HepG2 (cell line): ENCODE results near the gene AGAP1. TPM values are rescaled to one million over a fixed set of nuclear protein-coding genes. Genes with fewer than 3 reads are reported as not detected.
A peak's percentile ranks its signal among the peaks of the same experiment; 100 is the strongest.

Experiments used
- ATAC-seq: fragments of 200-7000 bp; cut with Tn5 transposase; 3 replicates; pipeline ENCODE4 v1.9.1; 2020; ENCODE audit warnings: mild to moderate bottlenecking, moderate library complexity
- BruUV-seq: library from RNA; stranded (reverse); fragments of 400-500 nt; replicated peaks from 2 replicates; lab custom pipeline; 2021; lab: Mats Ljungman, UMichigan
- CTCF ChIA-PET: fragments of 300-600 bp; formaldehyde crosslinking; extraction: SDS; loops from one replicate; lab custom pipeline; 2021; ENCODE audit warnings: low total read pairs, inconsistent platforms, low intra/inter-chr PET ratio; lab: Yijun Ruan, JAX
- POLR2A ChIA-PET: fragments of 350-600 bp; sonication (Branson Sonifier 250); formaldehyde crosslinking; loops from one replicate; lab custom pipeline; 2020; ENCODE audit warnings: antibody characterized with exemption, inconsistent platforms; lab: Yijun Ruan, JAX
- DNase-seq: peaks from one replicate; pipeline ENCODE4 v3.0.0-alpha.2; 2015; ENCODE audit warnings: low spot score
- FAIRE-seq: peaks from 3 replicates; lab custom pipeline; 2011; peaks lifted over from hg19 to GRCh38; lab: Jason Lieb, UNC
- H2AFZ ChIP-seq: one replicate; pipeline ENCODE4 v1.6.1; 2011; ENCODE audit warnings: low read length, inconsistent platforms
- H3K27ac ChIP-seq: fragments of 300-600 bp; 3 replicates; pipeline ENCODE4 v1.8.0; 2011; ENCODE audit warnings: mixed run types, mild to moderate bottlenecking, mixed read lengths, low read length, inconsistent platforms; ENCODE audit not compliant: insufficient read depth; ENCODE audit errors: extremely low read length
- H3K27me3 ChIP-seq, 2 experiments: fragments of 200-600 bp in 1 of 2; 2 replicates in 1 of 2; 3 replicates in 1 of 2; pipeline versions ENCODE4 v1.6.0 to v1.8.0; 2011; ENCODE audit warnings: low read length in 2 of 2, mild to moderate bottlenecking in 2 of 2, moderate library complexity in 2 of 2, inconsistent platforms in 1 of 2; ENCODE audit not compliant: insufficient read depth in 2 of 2, control insufficient read depth in 1 of 2
- H3K36me3 ChIP-seq, 2 experiments: fragments of 200-600 bp in 1 of 2; replicated peaks in 1 of 2; 2 replicates in 1 of 2; 3 replicates in 1 of 2; pipeline versions ENCODE4 v1.5.1 to v1.8.0; 2011; ENCODE audit warnings: low read length in 2 of 2, inconsistent platforms in 1 of 2; ENCODE audit not compliant: insufficient read depth in 2 of 2, control insufficient read depth in 1 of 2
- H3K4me1 ChIP-seq: 2 replicates; pipeline ENCODE4 v1.5.1; 2012; ENCODE audit warnings: low read length, inconsistent platforms; ENCODE audit not compliant: insufficient read depth
- H3K4me2 ChIP-seq: 2 replicates; pipeline ENCODE4 v1.6.0; 2011; ENCODE audit warnings: low read depth, low read length, inconsistent platforms
- H3K4me3 ChIP-seq, 3 experiments: fragments of 200-600 bp in 1 of 3; sonication (generic), shearing (Covaris generic) in 1 of 3; replicated peaks in 1 of 3; 2 replicates each; pipeline ENCODE4 v1.5.1; 2011 to 2016; ENCODE audit warnings: low read length in 3 of 3, inconsistent platforms in 2 of 3, low read depth in 2 of 3, mild to moderate bottlenecking in 2 of 3, control low read depth in 1 of 3, mixed read lengths in 1 of 3; ENCODE audit not compliant: insufficient read depth in 1 of 3
- H3K79me2 ChIP-seq: one replicate; pipeline ENCODE4 v1.6.1; 2011; ENCODE audit warnings: low read length, inconsistent platforms; ENCODE audit not compliant: insufficient read depth
- H3K9ac ChIP-seq: 2 replicates; pipeline ENCODE4 v1.6.0; 2011; ENCODE audit warnings: mild to moderate bottlenecking, low read depth, low read length, inconsistent platforms; ENCODE audit not compliant: insufficient read depth
- H3K9me3 ChIP-seq: 2 replicates; pipeline ENCODE4 v1.5.1; 2012; ENCODE audit warnings: mild to moderate bottlenecking, low read length
- H4K20me1 ChIP-seq: 2 replicates; pipeline ENCODE4 v1.6.0; 2011; ENCODE audit warnings: inconsistent platforms, mild to moderate bottlenecking, low read length, moderate library complexity; ENCODE audit not compliant: insufficient read depth
- BHLHE40 ChIP-seq: IDR thresholded peaks from 2 replicates; pipeline ENCODE4 v1.6.1; 2011; ENCODE audit warnings: low read length, improper control_type of control experiment
- HES4 ChIP-seq: sonication (generic); formaldehyde crosslinking; IDR thresholded peaks from 2 replicates; pipeline ENCODE4 v1.9.0; 2021; ENCODE audit warnings: mild to moderate bottlenecking, missing genetic modification reagents, borderline replicate concordance
- RBM22 ChIP-seq: fragments of 200-400 bp; formaldehyde crosslinking; optimal IDR thresholded peaks from 2 replicates; pipeline ENCODE3; 2017; ENCODE audit warnings: mild to moderate bottlenecking, low read length, moderate library complexity
- RFXANK ChIP-seq: IDR thresholded peaks from 2 replicates; pipeline ENCODE4 v1.6.1; 2016
- SAFB2 ChIP-seq: sonication (generic); formaldehyde crosslinking; IDR thresholded peaks from 2 replicates; pipeline ENCODE4 v1.5.1; 2020; ENCODE audit warnings: missing genetic modification reagents, low read depth, mild to moderate bottlenecking, borderline replicate concordance
- ZNF138 ChIP-seq: sonication (generic); formaldehyde crosslinking; IDR thresholded peaks from 2 replicates; pipeline ENCODE4 v1.5.0; 2020; ENCODE audit warnings: mild to moderate bottlenecking, low read depth, missing genetic modification reagents
- ZNF468 ChIP-seq: sonication (generic); formaldehyde crosslinking; IDR thresholded peaks from 2 replicates; pipeline ENCODE4 v1.8.0; 2022; ENCODE audit warnings: mild to moderate bottlenecking, moderate library complexity, missing genetic modification reagents
- ZNF878 ChIP-seq: sonication (generic); formaldehyde crosslinking; IDR thresholded peaks from 2 replicates; pipeline ENCODE4 v1.8.1; 2023; ENCODE audit warnings: mild to moderate bottlenecking, missing genetic modification reagents, moderate library complexity
- WGBS: methylation state at CpG from one replicate; pipeline ENCODE4 v1.1.6; 2017; ENCODE audit warnings: low lambda C conversion rate; 5-methylcytosine and 5-hydroxymethylcytosine counted together
- in situ Hi-C: cut with HindIII; loops from 2 replicates; pipeline ENCODE4 v1.10.0; 2017; ENCODE audit warnings: low pct_unique_long_range_greater_than_20kb; ENCODE audit not compliant: extremely low pct_ligation_motif_present
- intact Hi-C: fragments of 100-400 bp; cut with micrococcal nuclease; formaldehyde crosslinking; loops from one replicate; pipeline ENCODE4 v1.10.0; 2022; ENCODE audit not compliant: unreplicated experiment
- polyA plus RNA-seq, 8 experiments: library from polyadenylated mRNA; depleted of rRNA in 3 of 8; stranded (reverse) in 7 of 8; unstranded in 1 of 8; fragments of >200 nt; fragmentation: Illumina TruSeq in 4 of 8; extraction: Trizol in 4 of 8; gene quantifications; 2 replicates each; pipeline versions ENCODE4 v1.2.1 to v1.2.3, GENCODE V29; 2011 to 2016; ENCODE audit warnings: low read depth in 4 of 8, missing spikeins in 1 of 8, mixed read lengths in 1 of 8; ENCODE audit not compliant: insufficient read depth in 1 of 8
- total RNA-seq, 5 experiments: library from RNA; depleted of rRNA; stranded (reverse); fragments of >200 nt; fragmentation: Illumina TruSeq; extraction: Trizol; gene quantifications; 2 replicates each; pipeline ENCODE4 v1.2.3, GENCODE V29; 2016; ENCODE audit warnings: low read depth in 1 of 5
- TF ChIP-seq, protein P1 (sequence below), 2 experiments: sonication (generic) in 1 of 2; formaldehyde crosslinking in 1 of 2; IDR thresholded peaks; 2 replicates each; pipeline versions ENCODE4 v1.5.1 to v1.6.1; 2011 to 2020; ENCODE audit warnings: borderline replicate concordance in 1 of 2, low read depth in 1 of 2, low read length in 1 of 2, mild to moderate bottlenecking in 1 of 2, missing genetic modification reagents in 1 of 2, moderate library complexity in 1 of 2

AGAP1 gene
- total and polyA plus RNA-seq, 2 of the 13 experiments (the other 11 are each of a cell fraction or from before 2014, with no cell fraction given) = 21.2 to 32.7 TPM

DNA sequence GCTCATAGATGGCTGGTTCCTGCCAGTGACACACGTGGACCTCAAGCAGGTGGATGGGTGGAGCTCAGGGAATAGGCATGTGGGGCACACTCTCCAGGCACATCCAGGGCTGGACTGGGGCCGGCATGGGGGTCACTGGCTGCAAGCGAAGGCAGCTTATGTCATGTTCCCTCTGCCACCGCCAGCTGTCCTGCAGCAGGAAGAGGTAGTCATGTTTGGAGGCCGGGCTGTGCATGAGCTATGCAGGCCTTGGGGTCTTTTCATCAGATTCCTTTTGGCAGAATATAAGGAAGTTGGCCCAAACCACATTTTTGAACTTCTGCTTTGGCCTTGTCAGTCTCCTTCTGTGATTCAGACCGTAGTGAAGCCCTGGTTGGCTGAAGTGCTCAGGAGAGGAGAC is 61.5 kb downstream of the AGAP1 start (continued):
- TF ChIP-seq, protein P1, sequence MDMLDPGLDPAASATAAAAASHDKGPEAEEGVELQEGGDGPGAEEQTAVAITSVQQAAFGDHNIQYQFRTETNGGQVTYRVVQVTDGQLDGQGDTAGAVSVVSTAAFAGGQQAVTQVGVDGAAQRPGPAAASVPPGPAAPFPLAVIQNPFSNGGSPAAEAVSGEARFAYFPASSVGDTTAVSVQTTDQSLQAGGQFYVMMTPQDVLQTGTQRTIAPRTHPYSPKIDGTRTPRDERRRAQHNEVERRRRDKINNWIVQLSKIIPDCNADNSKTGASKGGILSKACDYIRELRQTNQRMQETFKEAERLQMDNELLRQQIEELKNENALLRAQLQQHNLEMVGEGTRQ (IDR thresholded peaks at IDR 0.05; ENCODE audit: low read depth, low read length) = no peak
- TF ChIP-seq, protein P1 (CRISPR knock-in tag; IDR thresholded peaks at IDR 0.05; ENCODE audit: borderline replicate concordance) = no peak
- TF ChIP-seq BHLHE40 = no peak
- TF ChIP-seq RFXANK (CRISPR knock-in tag) = no peak
- TF ChIP-seq ZNF878 (CRISPR knock-in tag) = no peak
- TF ChIP-seq SAFB2 (CRISPR knock-in tag) = no peak

DNA sequence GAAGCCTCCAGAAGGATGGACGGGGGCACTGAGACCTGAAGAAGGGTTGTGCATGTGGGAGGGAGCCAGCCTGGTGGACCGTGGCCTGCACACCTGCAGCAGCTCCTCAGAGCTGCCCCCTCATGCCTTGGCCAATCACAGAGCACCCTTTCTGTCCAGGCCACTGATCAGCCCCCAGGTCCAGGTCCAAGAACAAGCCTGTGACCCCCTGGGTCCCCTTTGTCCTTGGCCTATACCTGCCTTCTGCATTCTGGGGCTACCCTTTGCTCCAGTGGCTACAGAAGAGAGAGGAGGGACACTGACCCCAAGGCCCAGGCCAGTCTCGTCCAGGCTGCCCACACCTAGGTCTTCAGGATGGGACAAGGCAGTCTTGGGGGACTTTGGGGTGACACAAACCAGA is 62.2 kb downstream of the AGAP1 start:
- Histone ChIP-seq H2AFZ (no peak overlapping the region), H4K20me1 (peaks cover 51% of the 10 kb centered on the region), H3K9me3 (no peaks in the 10 kb centered on the region), H3K27ac (no peak overlapping the region), H3K36me3 (no peaks in the 10 kb centered on the region), H3K79me2 (peaks cover 84% of the 10 kb centered on the region), H3K4me1 (peaks cover 54% of the 10 kb centered on the region), H3K4me2 (no peak overlapping the region), H3K9ac (no peak overlapping the region), H3K4me3 (no peak overlapping the region), H3K27me3 (no peaks in the 10 kb centered on the region)
- intact Hi-C loops = no loop called here
- ChIA-PET CTCF (no interaction called here), POLR2A (no interaction called here)
- TF ChIP-seq RBM22 = peak; percentile 31
- TF ChIP-seq ZNF138 (CRISPR knock-in tag) = no peak
- TF ChIP-seq HES4 = 0 out of 2 replicates have a peak, but pooled peaks have one; percentile 42
- TF ChIP-seq ZNF468 = no peak
- ATAC-seq (no peak), DNase-seq (no peak), FAIRE-seq (no peak)
- BruUV-seq = no TSS peak
- in situ Hi-C loops = no loop called here
- 92% methylated on average over 3 of the region's 3 CpGs for WGBS
